Measurements from ENCODE around the gene ZBTB32.

ZBTB32 gene

DNA sequence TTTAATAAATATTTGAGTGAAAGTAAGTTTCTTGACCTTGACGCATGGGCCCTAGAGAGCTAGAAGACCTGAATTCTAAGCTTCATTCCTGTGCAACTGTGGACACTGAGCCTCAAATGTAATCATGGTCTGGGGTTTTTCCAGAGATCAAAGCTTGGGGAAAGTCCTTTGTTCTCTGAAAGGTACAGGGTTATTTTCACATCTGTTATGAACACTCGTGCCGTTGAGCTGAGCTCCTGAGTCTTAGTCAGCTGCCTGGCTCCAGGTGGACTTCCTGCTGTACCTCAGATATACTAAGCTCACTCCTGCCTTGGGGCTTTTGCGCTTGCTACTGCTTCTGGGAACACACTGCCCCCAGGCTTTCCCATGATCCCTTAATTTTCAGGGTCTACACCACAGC, 7.5 kb upstream of the ZBTB32 start:
- DNase-seq (ENCODE audit: low read depth): no peak

DNA sequence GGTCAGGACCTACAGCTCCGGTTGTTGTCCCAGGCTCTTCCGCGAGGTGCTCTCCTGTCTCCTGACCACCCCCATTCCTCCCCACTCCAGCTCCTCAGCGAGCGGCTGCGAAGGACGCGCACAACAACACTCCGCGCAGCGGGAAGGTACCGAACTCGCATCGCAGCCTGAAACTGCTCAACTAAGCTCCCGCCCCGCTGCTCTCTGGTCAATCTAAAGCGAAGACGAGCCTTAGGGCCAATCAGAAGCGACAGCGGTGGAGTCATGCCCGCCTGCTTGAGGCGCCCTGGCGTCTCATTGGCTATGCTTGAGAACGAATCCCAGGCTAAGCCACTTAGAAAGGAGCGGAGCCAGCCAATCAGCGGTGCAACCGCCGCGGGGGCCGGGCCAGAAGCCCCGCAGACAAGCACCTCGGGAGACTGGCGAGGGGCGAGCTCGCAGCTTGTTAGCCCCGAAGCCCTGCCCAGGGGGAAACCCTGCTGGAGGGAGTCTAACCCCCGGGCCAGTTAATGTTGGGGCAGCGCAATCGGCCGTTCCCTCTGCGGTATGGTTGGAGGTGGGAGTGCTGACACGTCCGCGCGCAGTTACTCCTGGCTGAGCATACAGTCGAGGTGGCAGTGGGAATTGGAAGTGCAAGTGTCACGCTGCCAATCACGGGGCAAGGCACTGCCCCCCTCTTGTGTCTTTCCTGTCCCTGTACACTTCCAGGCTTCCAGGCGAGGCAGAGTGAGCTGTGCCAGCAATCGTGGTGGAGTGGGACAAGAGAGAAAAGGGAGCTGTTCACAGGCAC, 1.9 kb upstream of the ZBTB32 start:
- DNase-seq (ENCODE audit: low read depth): peak; percentile 92

DNA sequence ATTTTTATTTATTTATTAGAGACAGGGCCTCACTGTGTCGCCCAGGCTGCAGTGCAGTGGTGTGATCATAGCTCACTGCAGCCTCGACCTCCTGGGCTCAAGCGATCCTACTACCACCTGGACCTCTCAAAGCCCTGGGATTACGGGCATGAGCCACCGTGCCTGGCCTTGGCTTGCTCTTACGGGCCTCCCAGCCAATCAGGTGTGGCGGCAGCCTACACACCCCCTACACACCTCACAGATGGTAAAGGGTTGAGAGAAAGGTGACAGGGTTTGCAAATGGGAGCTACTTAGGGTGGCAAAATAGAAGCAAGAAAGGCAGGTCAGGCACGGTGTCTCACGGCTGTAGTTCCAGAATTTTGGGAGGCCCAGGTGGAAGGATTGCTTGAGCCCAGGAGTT, 1.0 kb upstream of the ZBTB32 start:
- DNase-seq (ENCODE audit: low read depth): no peak

DNA sequence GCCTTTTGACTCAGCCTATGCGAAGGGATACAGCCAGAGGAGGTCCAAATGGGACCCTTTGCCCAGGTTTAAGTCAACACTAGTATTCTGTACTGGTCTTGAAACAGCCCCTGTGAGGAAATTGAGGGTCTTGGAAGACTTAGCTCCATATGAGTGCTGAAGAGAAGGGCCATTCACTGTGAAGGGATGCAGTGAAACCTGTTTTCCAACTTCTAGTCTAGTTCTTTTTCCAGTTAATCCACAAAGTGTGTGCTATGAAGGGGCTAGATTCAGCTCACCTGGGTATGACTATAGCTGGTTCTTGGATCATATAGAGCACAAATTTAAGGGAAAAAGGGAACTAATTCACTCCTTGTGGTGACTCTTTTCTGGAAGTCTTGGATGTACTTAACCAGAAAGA, 4.0 kb downstream of the ZBTB32 start:
- DNase-seq (ENCODE audit: low read depth): no peak

DNA sequence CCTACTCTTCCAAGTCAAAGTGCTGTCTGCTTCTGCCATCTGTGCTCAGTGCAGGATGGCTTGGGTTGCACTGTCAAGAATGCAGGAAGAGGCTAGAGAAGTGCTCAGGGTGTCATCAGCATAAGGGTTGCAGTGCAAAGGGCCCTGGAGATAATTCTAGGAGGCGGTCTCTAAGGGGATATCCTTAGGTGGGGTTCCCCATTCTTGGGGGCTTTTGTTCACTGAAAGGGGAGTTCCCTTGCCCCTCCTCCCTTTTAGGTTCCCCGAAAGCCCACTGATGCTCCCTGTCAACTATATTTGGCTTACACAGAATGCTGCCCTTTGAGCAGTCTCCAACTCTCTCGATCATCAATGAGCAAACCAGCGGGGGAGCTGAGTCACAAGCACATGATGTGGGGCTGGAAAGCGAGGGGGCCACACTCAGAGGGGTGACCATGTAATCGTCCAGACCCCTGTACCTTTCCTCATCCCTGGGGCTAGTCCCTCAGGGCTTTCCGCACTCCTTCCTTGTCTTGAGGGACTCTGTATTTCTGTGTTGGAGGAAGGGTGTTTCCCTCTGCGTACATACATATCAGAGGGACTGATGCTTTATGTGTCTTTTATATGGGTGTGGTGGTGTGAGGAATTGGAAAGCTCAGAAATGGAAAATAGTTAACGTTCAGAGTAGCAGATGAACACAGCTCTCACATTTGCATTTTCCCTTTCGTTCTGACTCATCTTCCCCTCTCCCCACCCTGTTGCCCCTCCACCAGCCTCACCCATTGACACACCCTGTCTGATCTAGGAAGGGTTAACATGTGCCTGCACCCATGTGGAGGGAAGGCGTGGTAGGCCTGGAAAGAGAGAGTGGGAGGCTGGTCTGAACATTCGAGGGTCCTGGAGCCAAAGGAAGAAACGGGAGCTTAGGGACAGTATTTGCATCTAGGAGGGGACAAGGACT, 6.7 kb downstream of the ZBTB32 start:
- DNase-seq (ENCODE audit: low read depth): no peak

DNA sequence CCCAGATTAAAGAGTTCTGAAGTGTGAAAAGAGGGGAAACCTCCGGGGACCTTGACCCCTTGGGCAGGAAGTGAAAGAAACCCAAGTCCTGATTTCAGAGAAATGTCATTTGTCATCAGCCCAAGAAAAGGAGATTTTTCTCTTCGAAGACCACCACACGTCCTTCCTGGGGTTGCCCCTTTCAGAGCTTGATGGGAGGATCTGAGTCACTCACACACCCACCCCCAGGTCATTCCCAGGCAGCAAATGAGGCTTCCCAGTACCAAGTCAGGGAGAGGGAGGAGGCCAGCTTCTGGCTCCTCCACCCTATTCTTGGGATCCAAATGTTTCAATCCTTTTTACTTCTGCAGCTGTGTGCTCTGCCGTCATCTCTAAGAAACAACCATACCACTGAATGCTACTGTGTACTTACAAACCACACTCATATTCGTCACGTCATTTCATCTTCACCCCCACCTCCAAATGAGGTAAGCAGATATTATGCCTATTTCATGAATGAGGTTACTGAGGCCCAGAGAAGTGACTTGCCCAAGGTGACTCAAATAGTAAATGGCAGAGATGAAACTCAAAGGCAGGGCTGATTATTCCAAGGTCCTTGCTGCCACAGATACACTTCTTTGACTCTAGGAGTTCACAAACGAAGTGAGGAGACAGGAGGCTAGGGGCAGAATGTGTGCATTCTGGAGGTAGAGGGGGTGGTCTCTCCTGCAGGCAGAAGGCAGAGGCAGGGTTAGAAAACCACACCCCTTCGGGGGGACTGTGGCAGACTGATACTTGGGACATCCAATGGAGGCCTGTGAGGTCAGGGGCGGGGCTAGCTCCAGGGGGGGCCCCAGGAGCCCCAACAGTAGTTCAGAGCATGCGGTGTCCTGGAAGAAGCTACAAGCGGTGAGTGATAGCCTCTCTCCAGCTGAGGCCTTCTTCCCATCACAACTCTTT, 8.5 kb downstream of the ZBTB32 start:
- DNase-seq (ENCODE audit: low read depth): no peak

DNA sequence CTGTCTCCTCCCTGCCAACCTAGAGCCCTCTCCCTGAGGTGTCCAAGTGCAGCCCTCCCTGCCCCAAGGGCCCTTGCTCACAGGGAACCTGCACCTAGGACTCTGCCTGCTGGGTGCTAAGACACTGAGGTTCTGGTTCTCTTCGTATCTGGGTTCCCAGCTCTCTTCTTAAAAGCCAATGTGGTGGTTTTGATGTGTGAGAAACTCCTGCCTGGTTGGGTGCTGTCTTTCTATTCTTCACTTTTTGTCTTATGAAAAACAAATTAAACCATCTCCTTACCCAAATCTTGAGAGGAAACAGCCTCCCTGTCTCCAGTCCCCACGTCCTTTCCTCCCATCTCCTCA, 9.1 kb downstream of the ZBTB32 start:
- no peak for DNase-seq (ENCODE audit: low read depth)

DNA sequence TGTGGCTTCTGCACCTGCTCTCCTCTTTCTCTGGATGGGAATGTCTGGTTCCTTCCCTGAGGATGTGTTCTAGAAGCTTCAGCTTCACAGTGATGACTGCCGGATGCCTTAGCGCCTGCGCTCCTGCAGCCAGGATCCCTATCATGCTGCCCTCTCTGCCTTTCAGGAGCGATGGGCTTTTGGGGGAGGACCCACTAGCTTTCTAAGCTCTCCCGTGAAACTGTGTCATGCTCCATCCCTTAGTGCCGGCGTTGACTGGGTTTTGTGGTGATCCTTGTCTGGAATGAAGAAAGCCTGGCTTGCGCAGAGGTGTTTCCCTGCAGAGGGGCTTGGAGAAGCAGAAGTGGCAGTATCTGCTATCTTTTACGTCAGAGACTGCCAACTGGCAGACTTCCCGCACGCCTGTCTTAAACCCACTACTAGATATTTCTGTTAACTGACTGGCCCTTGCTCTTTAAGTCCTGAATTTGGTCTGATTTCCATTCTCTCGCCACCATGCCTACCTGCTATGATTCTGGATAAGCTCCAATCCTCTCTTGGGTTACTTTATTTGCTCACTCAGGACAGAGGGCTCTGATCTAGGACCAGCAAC, 9.6 kb downstream of the ZBTB32 start:
- DNase-seq (ENCODE audit: low read depth): no peak

DNA sequence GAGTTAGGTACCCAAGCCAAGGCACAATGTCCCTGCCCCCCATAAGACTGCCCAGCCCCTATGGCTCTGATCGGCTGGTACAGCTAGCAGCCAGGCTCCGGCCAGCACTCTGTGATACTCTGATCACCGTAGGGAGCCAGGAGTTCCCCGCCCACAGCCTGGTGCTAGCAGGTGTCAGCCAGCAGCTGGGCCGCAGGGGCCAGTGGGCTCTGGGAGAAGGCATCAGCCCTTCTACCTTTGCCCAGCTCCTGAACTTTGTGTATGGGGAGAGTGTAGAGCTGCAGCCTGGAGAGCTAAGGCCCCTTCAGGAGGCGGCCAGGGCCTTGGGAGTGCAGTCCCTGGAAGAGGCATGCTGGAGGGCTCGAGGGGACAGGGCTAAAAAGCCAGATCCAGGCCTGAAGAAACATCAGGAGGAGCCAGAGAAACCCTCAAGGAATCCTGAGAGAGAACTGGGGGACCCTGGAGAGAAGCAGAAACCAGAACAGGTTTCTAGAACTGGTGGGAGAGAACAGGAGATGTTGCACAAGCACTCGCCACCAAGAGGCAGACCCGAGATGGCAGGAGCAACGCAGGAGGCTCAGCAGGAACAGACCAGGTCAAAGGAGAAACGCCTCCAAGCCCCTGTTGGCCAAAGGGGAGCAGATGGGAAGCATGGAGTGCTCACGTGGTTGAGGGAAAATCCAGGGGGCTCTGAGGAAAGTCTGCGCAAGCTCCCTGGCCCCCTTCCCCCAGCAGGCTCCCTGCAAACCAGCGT, 10.4 kb downstream of the ZBTB32 start:
- no peak for DNase-seq (ENCODE audit: low read depth)

DNA sequence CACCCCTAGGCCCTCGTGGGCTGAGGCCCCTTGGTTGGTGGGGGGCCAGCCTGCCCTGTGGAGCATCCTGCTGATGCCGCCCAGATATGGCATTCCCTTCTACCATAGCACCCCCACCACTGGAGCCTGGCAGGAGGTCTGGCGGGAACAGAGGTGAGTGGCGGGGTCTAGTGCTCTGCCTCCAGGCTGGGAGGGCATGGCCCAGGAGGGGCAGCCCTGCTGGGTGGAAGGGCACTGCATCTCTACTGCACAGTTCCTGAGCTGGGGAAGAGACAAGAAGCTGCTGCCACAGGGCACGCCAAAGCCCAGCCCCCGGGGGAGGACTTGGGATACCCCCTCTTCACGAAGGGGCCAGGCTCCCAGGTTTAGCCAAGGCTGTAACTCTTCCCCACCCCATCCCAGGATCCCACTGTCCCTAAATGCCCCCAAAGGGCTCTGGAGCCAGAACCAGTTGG, 11.0 kb downstream of the ZBTB32 start:
- DNase-seq (ENCODE audit: low read depth): no peak

DNA sequence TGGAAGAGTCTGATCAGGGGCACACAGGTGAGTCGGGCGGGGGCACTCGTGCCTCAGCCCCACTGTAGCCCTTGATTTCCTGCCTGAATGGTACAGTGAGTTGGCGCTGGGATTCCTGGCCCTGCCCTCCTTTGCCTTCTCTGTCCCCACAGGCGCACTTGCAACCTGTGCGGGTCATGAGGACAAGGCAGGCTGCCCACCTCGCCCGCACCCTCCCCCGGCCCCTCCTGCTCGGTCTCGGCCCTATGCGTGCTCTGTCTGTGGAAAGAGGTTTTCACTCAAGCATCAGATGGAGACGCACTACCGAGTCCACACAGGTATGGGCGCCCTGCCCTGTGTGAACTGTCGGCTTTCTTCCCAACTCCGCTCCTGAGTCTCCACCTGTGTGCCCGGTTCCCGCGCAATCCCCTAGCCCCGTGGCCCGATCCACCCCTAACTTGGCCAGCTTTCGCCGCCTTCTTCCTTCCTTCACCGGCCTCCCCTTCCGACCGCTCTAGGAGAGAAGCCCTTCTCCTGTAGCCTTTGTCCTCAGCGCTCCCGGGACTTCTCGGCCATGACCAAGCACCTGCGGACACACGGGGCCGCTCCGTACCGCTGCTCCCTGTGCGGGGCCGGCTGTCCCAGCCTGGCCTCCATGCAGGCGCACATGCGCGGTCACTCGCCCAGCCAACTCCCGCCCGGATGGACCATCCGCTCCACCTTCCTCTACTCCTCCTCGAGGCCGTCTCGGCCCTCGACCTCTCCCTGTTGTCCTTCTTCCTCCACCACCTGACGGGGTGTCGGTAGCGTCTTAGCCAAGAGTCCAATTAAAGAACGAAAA, 11.8 kb downstream of the ZBTB32 start:
- no peak for DNase-seq (ENCODE audit: low read depth)

DNA sequence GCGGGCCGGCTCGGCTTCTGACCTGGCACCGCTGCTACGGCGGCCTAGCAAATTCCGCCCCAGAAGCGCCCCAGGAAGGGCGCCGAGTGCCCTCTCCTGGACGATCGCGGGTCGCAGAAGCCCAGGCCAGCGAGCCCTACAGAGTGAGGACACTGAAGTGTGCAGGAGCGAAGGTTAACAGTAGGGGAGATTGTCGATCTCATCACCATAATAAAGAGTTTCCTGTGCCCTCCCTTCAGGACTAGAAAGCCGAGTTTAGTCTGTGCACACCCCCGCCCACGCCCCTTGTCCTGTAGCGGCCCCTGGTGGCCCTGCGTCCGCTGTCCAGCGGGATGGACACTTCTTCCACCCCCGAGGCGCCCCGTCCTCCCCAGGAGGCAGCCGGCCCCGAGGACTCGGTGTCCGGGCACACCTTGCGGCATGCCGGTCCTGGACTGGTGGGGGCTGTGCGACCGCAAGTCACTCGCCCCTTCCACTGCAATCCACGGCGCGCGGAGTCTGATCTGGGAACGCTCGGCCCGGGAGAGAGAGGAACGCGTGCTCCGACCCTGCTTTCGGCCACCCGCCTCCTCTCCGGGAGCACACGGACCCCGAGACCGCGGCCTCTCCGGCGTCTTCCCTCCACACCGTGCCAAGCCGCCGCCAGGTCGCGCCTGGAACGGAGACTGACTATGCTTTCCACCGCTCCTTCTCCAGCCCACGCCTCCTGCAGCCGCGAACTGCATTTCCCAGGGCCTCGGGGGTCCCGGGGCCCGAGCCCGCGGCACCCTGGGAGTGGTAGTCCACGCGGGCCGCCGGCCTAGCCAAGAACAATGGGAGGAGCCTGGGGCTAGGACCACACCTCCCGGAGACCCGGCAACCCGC, 12.7 kb downstream of the ZBTB32 start:
- peak; percentile 96 for DNase-seq (ENCODE audit: low read depth)

DNA sequence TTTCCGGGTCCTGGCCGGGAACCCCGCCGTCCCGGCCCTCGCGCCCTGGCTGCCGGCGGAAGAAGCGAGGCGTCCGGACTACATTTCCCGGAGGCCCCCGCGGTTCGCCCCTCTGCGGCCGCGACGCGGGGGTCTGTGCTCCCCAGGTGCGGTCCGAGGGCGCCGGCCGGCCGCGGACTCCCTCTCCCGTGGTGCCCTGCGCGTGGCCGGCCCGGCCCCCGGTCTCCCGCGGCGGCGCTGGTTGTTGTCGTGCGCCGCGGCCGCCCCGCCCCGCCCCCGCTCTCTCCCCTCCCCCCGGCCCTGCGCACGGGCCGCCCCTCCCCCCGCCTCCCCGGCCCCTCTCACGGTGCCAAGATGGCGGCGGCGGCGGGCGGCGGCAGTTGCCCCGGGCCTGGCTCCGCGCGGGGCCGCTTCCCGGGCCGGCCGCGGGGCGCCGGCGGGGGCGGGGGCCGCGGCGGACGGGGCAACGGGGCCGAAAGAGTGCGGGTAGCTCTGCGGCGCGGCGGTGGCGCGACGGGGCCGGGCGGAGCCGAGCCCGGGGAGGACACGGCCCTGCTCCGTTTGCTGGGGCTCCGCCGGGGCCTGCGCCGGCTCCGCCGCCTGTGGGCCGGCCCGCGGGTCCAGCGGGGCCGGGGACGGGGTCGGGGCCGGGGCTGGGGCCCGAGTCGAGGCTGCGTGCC, 13.4 kb downstream of the ZBTB32 start, which contains the start of gene KMT2B:
Gene KMT2B (plus strand): TSS at position 339 of the 680 bp plus-strand sequence. CDS start 16 bp downstream, at position 355.
- DNase-seq (ENCODE audit: low read depth): no peak

DNA sequence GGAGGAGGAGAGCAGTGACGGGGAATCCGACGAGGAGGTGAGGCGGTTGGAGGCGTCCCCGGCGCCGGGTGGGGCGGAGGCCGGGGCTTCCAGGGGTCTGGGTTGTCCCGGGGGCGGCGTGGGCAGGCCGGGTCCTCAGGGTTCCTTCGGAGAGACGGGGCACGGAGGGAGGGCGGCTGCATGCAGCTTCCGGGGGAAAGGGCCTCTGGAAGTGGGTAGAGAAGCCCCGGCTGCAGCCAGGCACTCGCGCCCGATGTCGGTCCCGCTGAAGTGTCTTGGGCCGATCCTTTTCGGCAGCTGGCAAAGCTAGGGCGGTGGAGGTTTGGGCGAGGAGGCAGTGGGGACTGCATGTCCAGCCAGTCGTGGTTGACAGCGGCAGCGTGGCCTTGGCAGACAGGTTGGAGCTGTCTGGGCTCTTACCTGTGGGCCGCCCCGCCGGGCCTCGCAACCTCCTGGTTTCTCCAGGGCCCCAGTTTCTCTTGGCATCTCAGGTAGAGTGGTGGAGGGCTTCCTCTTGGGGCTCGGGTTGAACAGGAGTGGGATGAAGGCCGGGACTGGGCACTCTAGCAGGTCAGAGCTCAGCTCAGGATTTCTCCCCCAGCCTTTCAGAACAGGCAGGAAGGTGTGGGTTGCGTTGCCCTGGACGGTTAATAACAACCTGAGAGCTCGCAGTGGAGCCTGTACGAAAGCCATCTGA, 14.1 kb downstream of the ZBTB32 start:
- DNase-seq (ENCODE audit: low read depth): no peak

DNA sequence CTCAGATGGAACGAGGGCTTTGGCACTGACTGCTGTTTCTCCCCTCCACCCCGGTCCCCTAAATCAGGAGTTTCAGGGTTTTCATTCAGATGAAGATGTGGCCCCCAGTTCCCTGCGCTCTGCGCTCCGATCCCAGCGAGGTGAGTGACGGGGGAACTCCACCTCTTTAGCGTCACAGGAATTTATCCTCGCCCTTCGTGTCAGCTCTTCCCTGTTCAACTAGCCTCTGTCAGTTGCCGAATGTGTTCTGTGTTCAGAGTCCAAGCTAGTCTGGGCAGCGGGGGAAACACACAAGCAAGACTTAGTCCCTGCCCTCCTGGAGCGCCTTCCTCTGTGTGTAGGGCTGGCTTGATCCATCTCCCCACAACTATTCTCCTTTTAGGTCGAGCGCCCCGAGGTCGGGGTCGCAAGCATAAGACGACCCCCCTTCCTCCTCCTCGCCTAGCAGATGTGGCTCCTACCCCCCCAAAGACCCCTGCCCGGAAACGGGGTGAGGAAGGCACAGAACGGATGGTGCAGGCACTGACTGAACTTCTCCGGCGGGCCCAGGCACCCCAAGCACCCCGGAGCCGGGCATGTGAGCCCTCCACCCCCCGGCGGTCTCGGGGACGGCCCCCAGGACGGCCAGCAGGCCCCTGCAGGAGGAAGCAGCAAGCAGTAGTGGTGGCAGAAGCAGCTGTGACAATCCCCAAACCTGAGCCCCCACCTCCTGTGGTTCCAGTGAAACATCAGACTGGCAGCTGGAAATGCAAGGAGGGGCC, 15.2 kb downstream of the ZBTB32 start:
- DNase-seq (ENCODE audit: low read depth): no peak

DNA sequence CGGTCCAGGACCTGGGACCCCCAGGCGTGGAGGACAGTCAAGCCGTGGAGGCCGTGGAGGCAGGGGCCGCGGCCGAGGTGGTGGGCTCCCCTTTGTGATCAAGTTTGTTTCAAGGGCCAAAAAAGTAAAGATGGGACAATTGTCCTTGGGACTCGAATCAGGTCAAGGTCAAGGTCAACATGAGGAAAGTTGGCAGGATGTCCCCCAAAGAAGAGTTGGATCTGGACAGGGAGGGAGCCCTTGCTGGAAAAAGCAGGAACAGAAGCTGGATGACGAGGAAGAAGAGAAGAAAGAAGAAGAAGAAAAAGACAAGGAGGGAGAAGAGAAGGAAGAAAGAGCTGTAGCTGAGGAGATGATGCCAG, 15.8 kb downstream of the ZBTB32 start:
- DNase-seq (ENCODE audit: low read depth): no peak

DNA sequence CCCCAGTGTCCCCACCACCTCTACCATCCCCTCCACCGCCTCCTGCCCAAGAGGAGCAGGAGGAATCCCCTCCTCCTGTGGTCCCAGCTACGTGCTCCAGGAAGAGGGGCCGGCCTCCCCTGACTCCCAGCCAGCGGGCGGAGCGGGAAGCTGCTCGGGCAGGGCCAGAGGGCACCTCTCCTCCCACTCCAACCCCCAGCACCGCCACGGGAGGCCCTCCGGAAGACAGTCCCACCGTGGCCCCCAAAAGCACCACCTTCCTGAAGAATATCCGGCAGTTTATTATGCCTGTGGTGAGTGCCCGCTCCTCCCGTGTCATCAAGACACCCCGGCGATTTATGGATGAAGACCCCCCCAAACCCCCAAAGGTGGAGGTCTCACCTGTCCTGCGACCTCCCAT, 16.3 kb downstream of the ZBTB32 start:
- no peak for DNase-seq (ENCODE audit: low read depth)

All from T-helper 22 cell (primary cell).